Muscle layer of duodenum (tissue), 2 donors: ENCODE measurements around the gene PSORS1C2.
"Not testable (repeated sequence)": the region's sequence is repeated elsewhere in the genome, so short reads cannot be mapped to it uniquely, and the experiment has no call there.

Experiments
- H3K27ac ChIP-seq: one replicate; pipeline ENCODE4 v1.7.0; 2013; ENCODE audit warnings: mild to moderate bottlenecking, low read length
- H3K27me3 ChIP-seq: one replicate; pipeline ENCODE4 v1.7.0; 2013; ENCODE audit warnings: low read depth, mild to moderate bottlenecking, control low read depth, low read length
- H3K36me3 ChIP-seq, 2 donors: one replicate each; pipeline ENCODE4 v1.7.0; 2013; ENCODE audit warnings: low read length in 2 of 2, control low read depth in 1 of 2, mild to moderate bottlenecking in 1 of 2; ENCODE audit not compliant: insufficient read depth in 2 of 2, control insufficient read depth in 1 of 2
- H3K4me1 ChIP-seq, 2 donors: one replicate each; pipeline ENCODE4 v1.7.0; 2013; ENCODE audit warnings: low read length in 2 of 2, mild to moderate bottlenecking in 2 of 2, control low read depth in 1 of 2, moderate library complexity in 1 of 2; ENCODE audit not compliant: insufficient read depth in 2 of 2, control insufficient read depth in 1 of 2
- H3K4me3 ChIP-seq, 2 donors: one replicate each; pipeline ENCODE4 v1.7.0; 2013; ENCODE audit warnings: low read length in 2 of 2, low read depth in 1 of 2, mild to moderate bottlenecking in 1 of 2
- H3K9me3 ChIP-seq, 2 donors: one replicate each; pipeline ENCODE4 v1.7.0; 2013; ENCODE audit warnings: low read length in 2 of 2, control low read depth in 1 of 2, mild to moderate bottlenecking in 1 of 2; ENCODE audit not compliant: control insufficient read depth in 1 of 2
- donor health status: healthy.

PSORS1C2 gene

GRCh38 chr6:31174378-31174777 lies 35.5 kb upstream of the PSORS1C2 start:
- Histone ChIP-seq H3K4me1 (no peaks in the 10 kb centered on the region), H3K9me3 (no peaks in the 10 kb centered on the region), H3K27ac (no peak overlapping the region), H3K27me3 (no peaks in the 10 kb centered on the region), H3K36me3 (peaks cover 0 to 9% of the 10 kb centered on the region in 2 donors), H3K4me3 (no peak overlapping the region)

- Histone ChIP-seq H3K36me3 (peaks cover 0 to 9% of the 10 kb centered on the region in 2 donors), H3K27ac (no peak overlapping the region), H3K27me3 (no peaks in the 10 kb centered on the region), H3K4me1 (no peaks in the 10 kb centered on the region), H3K4me3 (no peak overlapping the region), H3K9me3 (no peaks in the 10 kb centered on the region)
Measured at GRCh38 chr6:31173406-31173805, 34.5 kb upstream of the PSORS1C2 start.

- no peaks in the 10 kb centered on the region for H3K9me3 ChIP-seq
- no peak overlapping the region for H3K4me3 ChIP-seq
- peaks cover 0 to 5% of the 10 kb centered on the region in 2 donors for H3K36me3 ChIP-seq
- H3K4me1 ChIP-seq: no peaks in the 10 kb centered on the region
- H3K27me3 ChIP-seq: no peaks in the 10 kb centered on the region
- H3K27ac ChIP-seq: no peak overlapping the region
Measured at GRCh38 chr6:31172973-31173384, 34.1 kb upstream of the PSORS1C2 start.

- no peaks in the 10 kb centered on the region for H3K27me3 ChIP-seq
- H3K36me3 ChIP-seq: no peaks in the 10 kb centered on the region
- H3K9me3 ChIP-seq: no peaks in the 10 kb centered on the region
- H3K4me1 ChIP-seq: no peaks in the 10 kb centered on the region
- no peak overlapping the region for H3K4me3 ChIP-seq
- no peak overlapping the region for H3K27ac ChIP-seq
Measured at GRCh38 chr6:31171931-31172905, 33.4 kb upstream of the PSORS1C2 start.

- no peaks in the 10 kb centered on the region for H3K9me3 ChIP-seq
- H3K36me3 ChIP-seq: no peaks in the 10 kb centered on the region
- H3K4me3 ChIP-seq: no peak overlapping the region
- H3K27me3 ChIP-seq: no peaks in the 10 kb centered on the region
- H3K4me1 ChIP-seq: no peaks in the 10 kb centered on the region
- H3K27ac ChIP-seq: no peak overlapping the region
Measured at GRCh38 chr6:31170987-31171671, 32.3 kb upstream of the PSORS1C2 start.

- Histone ChIP-seq H3K36me3 (no peaks in the 10 kb centered on the region), H3K4me3 (no peak within 1 kb of the TSS), H3K27ac (no peak within 1 kb of the TSS), H3K27me3 (no peaks in the 10 kb centered on the region), H3K4me1 (no peaks in the 10 kb centered on the region), H3K9me3 (no peaks in the 10 kb centered on the region)
Measured at GRCh38 chr6:31170600-31170881, 31.7 kb upstream of the PSORS1C2 start, which contains the start of gene POU5F1. POU5F1 (minus strand) TSS chr6:31170682; CDS start chr6:31170620, 62 bp downstream.

GRCh38 chr6:31169858-31170599 lies 31.2 kb upstream of the PSORS1C2 start:
- not testable (repeated sequence) for H3K9me3 ChIP-seq, H3K27me3 ChIP-seq, H3K4me3 ChIP-seq, H3K27ac ChIP-seq, H3K36me3 ChIP-seq, H3K4me1 ChIP-seq

GRCh38 chr6:31169123-31169857 lies 30.4 kb upstream of the PSORS1C2 start:
- Histone ChIP-seq H3K27ac (no peak overlapping the region), H3K9me3 (no peaks in the 10 kb centered on the region), H3K4me3 (no peak overlapping the region), H3K36me3 (no peaks in the 10 kb centered on the region), H3K4me1 (no peaks in the 10 kb centered on the region), H3K27me3 (no peaks in the 10 kb centered on the region)

GRCh38 chr6:31168606-31169005 lies 29.7 kb upstream of the PSORS1C2 start:
- Histone ChIP-seq H3K9me3 (no peaks in the 10 kb centered on the region), H3K36me3 (no peaks in the 10 kb centered on the region), H3K27ac (no peak overlapping the region), H3K4me3 (no peak overlapping the region), H3K27me3 (no peaks in the 10 kb centered on the region), H3K4me1 (no peaks in the 10 kb centered on the region)

GRCh38 chr6:31165986-31166385 lies 27.1 kb upstream of the PSORS1C2 start:
- H3K9me3 ChIP-seq: no peaks in the 10 kb centered on the region
- no peaks in the 10 kb centered on the region for H3K36me3 ChIP-seq
- no peaks in the 10 kb centered on the region for H3K27me3 ChIP-seq
- no peak overlapping the region for H3K4me3 ChIP-seq
- H3K27ac ChIP-seq: no peak overlapping the region
- no peaks in the 10 kb centered on the region for H3K4me1 ChIP-seq
